K562 (cell line): Measurements from ENCODE around the gene PRDM16. TPM values are rescaled to one million over a fixed set of nuclear protein-coding genes. Genes with fewer than 3 reads are reported as not detected.

Source experiments
- ATAC-seq: fragments of 200-7000 bp; cut with Tn5 transposase; 3 replicates; pipeline ENCODE4 v1.9.1; 2020; ENCODE audit warnings: moderate library complexity
- BruUV-seq: library from RNA; stranded (reverse); fragments of 400-500 nt; replicated peaks from 2 replicates; lab custom pipeline; 2021; lab: Mats Ljungman, UMichigan
- CTCF ChIA-PET: fragments of 300-600 bp; formaldehyde crosslinking; extraction: SDS; loops from one replicate; lab custom pipeline; 2021; ENCODE audit warnings: low intra/inter-chr PET ratio; lab: Yijun Ruan, JAX
- POLR2A ChIA-PET: fragments of 300-600, 350-650 bp; sonication (Branson Sonifier 250); formaldehyde crosslinking; extraction: SDS; loops from one replicate; lab custom pipeline; 2021; ENCODE audit warnings: antibody characterized with exemption, inconsistent platforms; lab: Yijun Ruan, JAX
- DNase-seq, 4 experiments: peaks; one replicate each; pipeline versions ENCODE4 v3.0.0 to v3.0.0-alpha.2; 2011 to 2018; ENCODE audit warnings: low spot score in 3 of 4, mixed read lengths in 3 of 4; ENCODE audit errors: extremely low read depth in 1 of 4
- FAIRE-seq: peaks from 2 replicates; lab custom pipeline; 2011; peaks lifted over from hg19 to GRCh38; lab: Jason Lieb, UNC
- H2AFZ ChIP-seq: 2 replicates; pipeline ENCODE4 v1.6.0; 2011; ENCODE audit warnings: low read depth, low read length, control low read depth, inconsistent platforms
- H3K27ac ChIP-seq: fragments of 200-600 bp; 3 replicates; pipeline ENCODE4 v1.8.0; 2011; ENCODE audit warnings: low read depth, mild to moderate bottlenecking, control low read depth, inconsistent platforms, low read length, moderate library complexity, mixed read lengths; ENCODE audit errors: extremely low read depth
- H3K27me3 ChIP-seq, 2 experiments: fragments of 300-600 bp in 1 of 2; 2 replicates in 1 of 2; 3 replicates in 1 of 2; pipeline versions ENCODE4 v1.6.0 to v1.8.0; 2011; ENCODE audit warnings: inconsistent platforms in 2 of 2, low read length in 2 of 2, mild to moderate bottlenecking in 1 of 2, mixed read lengths in 1 of 2, moderate library complexity in 1 of 2; ENCODE audit not compliant: control insufficient read depth in 2 of 2, insufficient read depth in 2 of 2
- H3K36me3 ChIP-seq: fragments of 300-600 bp; 3 replicates; pipeline ENCODE4 v1.8.0; 2011; ENCODE audit warnings: mild to moderate bottlenecking, low read length, inconsistent platforms; ENCODE audit not compliant: control insufficient read depth, insufficient read depth
- H3K4me1 ChIP-seq, 2 experiments: fragments of 200-600 bp in 1 of 2; replicated peaks in 1 of 2; 2 replicates in 1 of 2; 3 replicates in 1 of 2; pipeline versions ENCODE4 v1.5.1 to v1.8.0; 2011; ENCODE audit warnings: inconsistent platforms in 2 of 2, low read length in 2 of 2, mild to moderate bottlenecking in 1 of 2, mixed read lengths in 1 of 2, moderate library complexity in 1 of 2; ENCODE audit not compliant: control insufficient read depth in 2 of 2, insufficient read depth in 2 of 2
- H3K4me2 ChIP-seq: 2 replicates; pipeline ENCODE4 v1.6.1; 2011; ENCODE audit warnings: low read length, control low read depth, inconsistent platforms, mixed read lengths; ENCODE audit not compliant: insufficient read depth
- H3K4me3 ChIP-seq: fragments of 200-600 bp; sonication (generic), shearing (Covaris generic); 2 replicates; pipeline ENCODE4 v1.5.1; 2016; ENCODE audit warnings: control low read depth, inconsistent platforms
- H3K79me2 ChIP-seq: fragments of 200-600 bp; 3 replicates; pipeline ENCODE4 v1.8.0; 2011; ENCODE audit warnings: low read length, inconsistent platforms; ENCODE audit not compliant: control insufficient read depth, insufficient read depth
- H3K9ac ChIP-seq, 2 experiments: 2 replicates each; pipeline versions ENCODE4 v1.6.0 to v1.6.1; 2011; ENCODE audit warnings: low read depth in 2 of 2, low read length in 2 of 2, control low read depth in 1 of 2, inconsistent platforms in 1 of 2, mild to moderate bottlenecking in 1 of 2, mixed read lengths in 1 of 2; ENCODE audit not compliant: insufficient read depth in 1 of 2
- H3K9me1 ChIP-seq: one replicate; pipeline ENCODE4 v1.6.0; 2011; ENCODE audit warnings: inconsistent platforms, mild to moderate bottlenecking, low read length, moderate library complexity; ENCODE audit not compliant: control insufficient read depth, insufficient read depth
- H3K9me3 ChIP-seq: replicated peaks from 2 replicates; pipeline ENCODE4 v1.5.1; 2011; ENCODE audit warnings: low read depth, low read length, inconsistent platforms; ENCODE audit not compliant: control insufficient read depth, insufficient read depth
- H4K20me1 ChIP-seq: replicated peaks from 2 replicates; pipeline ENCODE4 v1.6.1; 2011; ENCODE audit warnings: low read length, inconsistent platforms, mixed read lengths; ENCODE audit not compliant: control insufficient read depth, insufficient read depth
- BRF2 ChIP-seq: IDR thresholded peaks from 3 replicates; pipeline ENCODE4 v1.6.1; 2011; ENCODE audit warnings: borderline replicate concordance, mild to moderate bottlenecking; ENCODE audit not compliant: insufficient read length, insufficient read depth
- CEBPG ChIP-seq, 3 experiments: fragments of 200-800 bp in 1 of 3; sonication (Bioruptor generic) in 1 of 3; sonication (generic) in 1 of 3; formaldehyde crosslinking in 1 of 3; IDR thresholded peaks in 2 of 3; conservative IDR thresholded peaks in 1 of 3; 2 replicates each; pipeline versions ENCODE4 v1.6.1 to v1.8.0; 2016 to 2022; ENCODE audit warnings: missing compliant biosample characterization in 2 of 3, missing genetic modification characterization in 2 of 3, mild to moderate bottlenecking in 1 of 3, missing genetic modification reagents in 1 of 3
- LEF1 ChIP-seq: fragments of 450-650 bp; IDR thresholded peaks from 2 replicates; pipeline ENCODE4 v1.6.1; 2016; ENCODE audit warnings: mild to moderate bottlenecking
- MEF2A ChIP-seq: IDR thresholded peaks from 2 replicates; pipeline ENCODE4 v1.6.1; 2011; ENCODE audit warnings: low read depth, mild to moderate bottlenecking, low read length, moderate library complexity; ENCODE audit not compliant: control insufficient read depth
- PHF20 ChIP-seq: fragments of 450-650 bp; IDR thresholded peaks from 2 replicates; pipeline ENCODE4 v1.6.1; 2018; ENCODE audit not compliant: partially characterized antibody
- PRPF4 ChIP-seq: fragments of 200-400 bp; formaldehyde crosslinking; IDR thresholded peaks from one replicate; pipeline ENCODE4 v1.6.1; 2017; ENCODE audit warnings: low read length, low read depth, mild to moderate bottlenecking; ENCODE audit not compliant: insufficient read depth, poor library complexity, severe bottlenecking
- ZBTB49 ChIP-seq: sonication (generic); formaldehyde crosslinking; IDR thresholded peaks from 2 replicates; pipeline ENCODE4 v1.8.0; 2022; ENCODE audit warnings: missing genetic modification reagents, mild to moderate bottlenecking, borderline replicate concordance
- WGBS: fragments of 100-300 bp; shearing (Covaris generic); methylation state at CpG from one replicate; pipeline ENCODE4 v1.1.6; 2016; ENCODE audit warnings: low coverage, mixed read lengths; ENCODE audit not compliant: insufficient coverage; ENCODE audit errors: missing lambda C conversion rate; 5-methylcytosine and 5-hydroxymethylcytosine counted together
- in situ Hi-C: fragments of 300-500 bp; cut with MboI; formaldehyde crosslinking; loops from 4 replicates; pipeline ENCODE4 v1.15.0; 2018; ENCODE audit warnings: inconsistent platforms, mixed read lengths
- intact Hi-C: fragments of 100-400 bp; cut with micrococcal nuclease; formaldehyde crosslinking; loops from 2 replicates; pipeline ENCODE4 v1.14.2; 2022
- polyA plus RNA-seq, 8 experiments: library from polyadenylated mRNA; depleted of rRNA in 4 of 8; stranded (reverse) in 5 of 8; unstranded in 3 of 8; fragments of >200 nt; fragmentation: Nextera tagmentation in 2 of 8; fragmentation: Illumina TruSeq in 1 of 8; extraction: Ambion mirVana in 2 of 8; extraction: Trizol in 1 of 8; gene quantifications; 2 replicates each; pipeline versions ENCODE4 v1.2.1 to v1.2.3, GENCODE V29; 2011 to 2014; ENCODE audit warnings: inconsistent platforms in 1 of 8, missing spikeins in 1 of 8
- total RNA-seq, 7 experiments: library from RNA; depleted of rRNA in 6 of 7; stranded (reverse); fragments of >200 nt in 6 of 7; fragmentation: Illumina TruSeq in 2 of 7; extraction: Trizol in 2 of 7; gene quantifications; 2 replicates each; pipeline versions ENCODE4 v1.2.1 to v1.2.3, GENCODE V29; 2011 to 2021; ENCODE audit warnings: low replicate concordance in 1 of 7

PRDM16 gene
- total and polyA plus RNA-seq, 9 of the 15 experiments (the other 6 are each of a cell fraction or from before 2014, with no cell fraction given), result 0.10 to 0.27 TPM; not detected in 7

GRCh38 chr1:3121401-3122210 is 52.6 kb downstream of the PRDM16 start:
- POLR2A ChIA-PET, result interaction anchor here (0.6 to 1.3 kb wide), 2 partner anchors 13 to 21 kb away, joined by 3 to 4 read pairs; no protein-coding TSS in a partner anchor
- H3K4me3 ChIP-seq, result no peak overlapping the region
- TF ChIP-seq MEF2A, result no peak
- TF ChIP-seq PHF20, result no peak
- no peak for TF ChIP-seq LEF1
- TF ChIP-seq PRPF4, result no peak
- no peak for TF ChIP-seq BRF2
- no peak for TF ChIP-seq CEBPG (CRISPR knock-in tag; IDR thresholded peaks at IDR 0.05)
- no peak for TF ChIP-seq CEBPG (tag; conservative IDR thresholded peaks at IDR 0.05 in 1 of 2, IDR thresholded peaks at IDR 0.05 in 1 of 2)
- no peak for TF ChIP-seq ZBTB49 (CRISPR knock-in tag)
- H3K27ac ChIP-seq, result no peak overlapping the region
- H2AFZ ChIP-seq, result no peak overlapping the region
- peaks cover 0 to 9% of the 10 kb centered on the region in 2 experiments; a peak in 1 of 5 replicates for H3K4me1 ChIP-seq
- no peak for ATAC-seq
- H4K20me1 ChIP-seq, result peaks cover 6% of the 10 kb centered on the region; the same call in 1 of the 2 replicates
- no peak for DNase-seq
- H3K79me2 ChIP-seq, result no peaks in the 10 kb centered on the region
- H3K36me3 ChIP-seq, result no peaks in the 10 kb centered on the region
- 2% methylated on average over 46 of the region's 46 CpGs for WGBS
- CTCF ChIA-PET, result interaction anchor here (0.6 kb wide), 1 partner anchor 303 kb away, joined by 3 read pairs; no protein-coding TSS in a partner anchor
- no peaks in the 10 kb centered on the region for H3K9me1 ChIP-seq
- no TSS peak for BruUV-seq
- H3K4me2 ChIP-seq, result no peak overlapping the region
- in situ Hi-C loops, result no loop called here
- H3K9me3 ChIP-seq, result no peaks in the 10 kb centered on the region
- H3K9ac ChIP-seq, result no peak overlapping the region
- H3K27me3 ChIP-seq, result peaks cover 28 to 80% of the 10 kb centered on the region in 2 experiments; a peak in 4 of 5 replicates
- no peak for FAIRE-seq
- intact Hi-C loops, result no loop called here
